Measurements from ENCODE around the gene ANO2. TPM values are rescaled to one million over a fixed set of nuclear protein-coding genes. Genes with fewer than 3 reads are reported as not detected.

Gene ANO2
- total and polyA plus RNA-seq, 2 donors = 2.9 to 8.8 TPM

DNA sequence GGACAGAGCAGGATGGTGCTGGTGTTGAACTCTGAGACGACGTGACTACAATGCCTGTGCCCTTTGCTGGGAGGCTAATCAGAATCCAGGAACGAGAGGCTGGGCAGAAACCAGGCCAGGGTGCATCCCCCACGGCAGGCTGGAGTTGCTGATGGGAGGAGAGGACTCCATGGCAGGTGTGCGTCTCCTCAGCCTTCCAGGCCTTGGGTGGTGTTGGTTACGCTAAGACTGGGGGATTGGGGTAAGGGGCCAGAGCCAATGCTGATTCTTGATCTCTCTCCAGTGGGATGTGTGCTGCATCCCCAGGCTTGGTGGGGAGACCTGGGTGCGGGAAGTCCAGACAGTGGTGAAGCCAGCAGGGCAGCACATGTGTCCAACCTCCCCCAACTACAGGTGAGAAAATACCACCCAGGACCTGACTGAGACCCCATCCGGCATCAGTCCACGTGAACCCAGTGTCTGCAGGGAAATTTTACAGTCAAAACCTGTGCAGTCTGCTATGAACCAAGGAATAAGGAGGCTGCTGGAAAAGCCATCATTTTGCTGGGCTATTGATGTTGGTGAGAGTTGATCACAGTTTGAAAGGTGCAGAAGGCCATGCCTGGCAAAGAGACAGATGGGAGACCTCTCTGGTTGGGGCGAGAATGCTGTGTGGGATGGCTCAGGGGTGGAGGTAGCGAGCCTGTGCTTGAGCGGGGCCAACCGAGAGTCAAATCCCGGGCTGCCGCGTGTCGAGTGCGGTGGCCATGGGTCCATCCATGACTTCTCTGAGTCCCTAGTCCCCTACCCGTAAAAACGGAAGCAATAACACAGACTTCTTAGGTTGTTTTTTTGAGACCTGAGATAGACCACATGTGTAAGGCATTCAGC lies 423.4 kb downstream of the ANO2 start:
- H3K36me3 ChIP-seq (ENCODE audit: insufficient read depth) = no peaks in the 10 kb centered on the region
- H3K4me1 ChIP-seq (ENCODE audit: insufficient read depth) = no peaks in the 10 kb centered on the region
- DNase-seq (ENCODE audit: extremely low spot score) = no peak
- no peak overlapping the region for H3K27ac ChIP-seq (ENCODE audit: low read depth)
- H3K4me3 ChIP-seq (ENCODE audit: low read depth, low read length) = no peak overlapping the region
- WGBS = 92% methylated on average over 20 of the region's 20 CpGs

DNA sequence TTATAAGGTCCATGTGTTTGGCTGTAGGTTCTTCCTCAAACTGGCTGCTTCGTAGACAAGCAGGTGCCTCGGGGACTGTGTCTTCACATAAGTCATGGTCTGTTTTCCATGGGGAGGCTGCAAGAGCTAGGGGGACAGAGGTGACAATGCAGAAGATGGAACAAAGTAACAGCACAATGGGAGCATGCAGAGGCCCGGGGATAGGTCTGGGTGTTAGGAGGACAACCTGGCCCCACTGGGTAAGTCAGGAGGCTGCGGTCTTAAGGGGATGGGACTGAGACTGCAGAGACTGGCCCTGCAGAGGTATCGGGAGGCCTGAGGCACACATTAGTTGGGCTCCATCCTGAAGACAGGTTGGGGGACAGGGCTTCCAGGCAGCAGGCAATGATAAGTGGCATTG lies 424.2 kb downstream of the ANO2 start:
- H3K27ac ChIP-seq (ENCODE audit: low read depth) = no peak overlapping the region
- no peak overlapping the region for H3K4me3 ChIP-seq (ENCODE audit: low read depth, low read length)
- WGBS = 95% methylated on average over 5 of the region's 5 CpGs
- DNase-seq (ENCODE audit: extremely low spot score) = no peak
- H3K4me1 ChIP-seq (ENCODE audit: insufficient read depth) = no peaks in the 10 kb centered on the region
- no peaks in the 10 kb centered on the region for H3K36me3 ChIP-seq (ENCODE audit: insufficient read depth)

DNA sequence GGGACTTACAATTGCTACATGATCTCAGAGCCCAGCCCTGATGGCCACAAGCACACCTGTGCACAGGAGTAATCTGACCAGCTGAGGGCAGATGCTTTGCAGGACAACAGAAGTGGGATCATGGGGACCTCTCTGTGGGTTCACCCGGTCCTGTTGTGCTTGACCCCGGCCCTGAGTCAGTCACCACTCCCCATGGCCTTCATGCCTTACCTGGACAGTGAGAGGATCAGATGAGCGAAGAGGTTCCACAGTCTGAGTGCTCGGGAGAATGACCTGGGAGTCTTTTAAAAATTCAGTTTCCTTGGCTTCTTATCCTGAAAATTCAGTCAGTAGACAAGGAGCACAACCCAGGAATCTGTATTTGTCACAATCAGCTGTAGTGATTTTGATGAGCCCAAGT lies 425.0 kb downstream of the ANO2 start:
- no peaks in the 10 kb centered on the region for H3K36me3 ChIP-seq (ENCODE audit: insufficient read depth)
- H3K4me1 ChIP-seq (ENCODE audit: insufficient read depth) = no peaks in the 10 kb centered on the region
- H3K4me3 ChIP-seq (ENCODE audit: low read depth, low read length) = no peak overlapping the region
- DNase-seq (ENCODE audit: extremely low spot score) = no peak
- no peak overlapping the region for H3K27ac ChIP-seq (ENCODE audit: low read depth)
- 93% methylated on average over 4 of the region's 4 CpGs for WGBS

DNA sequence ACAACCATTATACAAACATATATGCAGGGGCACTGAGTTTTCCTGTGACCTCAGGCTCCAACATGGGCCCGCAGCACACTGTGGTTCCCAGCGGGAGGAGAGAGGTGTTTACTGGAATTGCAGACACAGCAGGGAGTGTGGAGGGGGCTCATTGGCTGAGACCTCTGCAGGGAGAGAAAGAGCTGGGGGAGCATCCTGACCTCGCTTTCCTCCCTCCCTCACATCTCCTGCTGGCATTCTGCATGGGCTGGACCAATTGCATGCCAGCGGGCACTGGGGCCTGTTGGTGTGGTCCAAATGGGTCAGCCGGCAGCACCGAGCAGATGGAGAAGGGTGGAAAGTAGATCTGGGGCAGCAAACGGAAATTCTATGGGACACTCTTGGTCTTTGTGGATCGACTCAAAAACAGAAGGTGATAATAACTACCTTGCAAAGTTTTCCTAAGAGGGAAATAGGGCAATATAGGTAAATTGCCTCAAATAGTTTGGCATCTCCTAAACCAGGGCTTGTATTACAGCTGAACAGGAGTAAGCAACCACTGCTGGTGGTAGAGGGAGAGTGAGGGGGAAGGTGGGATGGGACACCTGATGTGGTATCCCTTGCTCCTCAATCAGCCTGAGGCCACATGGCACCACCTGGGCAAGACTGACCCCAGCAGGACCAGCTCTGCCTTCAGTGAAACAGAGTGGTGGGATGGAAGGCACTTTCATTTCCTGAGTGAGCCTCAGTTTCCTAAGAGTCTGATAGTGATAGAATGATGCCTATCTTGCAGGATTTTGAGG lies 426.3 kb downstream of the ANO2 start:
- DNase-seq (ENCODE audit: extremely low spot score) = no peak
- Histone ChIP-seq H3K4me3 (ENCODE audit: low read depth, low read length) (no peak overlapping the region), H3K36me3 (ENCODE audit: insufficient read depth) (no peaks in the 10 kb centered on the region), H3K4me1 (ENCODE audit: insufficient read depth) (no peaks in the 10 kb centered on the region), H3K27ac (ENCODE audit: low read depth) (no peak overlapping the region)
- 92% methylated on average over 8 of the region's 8 CpGs for WGBS

DNA sequence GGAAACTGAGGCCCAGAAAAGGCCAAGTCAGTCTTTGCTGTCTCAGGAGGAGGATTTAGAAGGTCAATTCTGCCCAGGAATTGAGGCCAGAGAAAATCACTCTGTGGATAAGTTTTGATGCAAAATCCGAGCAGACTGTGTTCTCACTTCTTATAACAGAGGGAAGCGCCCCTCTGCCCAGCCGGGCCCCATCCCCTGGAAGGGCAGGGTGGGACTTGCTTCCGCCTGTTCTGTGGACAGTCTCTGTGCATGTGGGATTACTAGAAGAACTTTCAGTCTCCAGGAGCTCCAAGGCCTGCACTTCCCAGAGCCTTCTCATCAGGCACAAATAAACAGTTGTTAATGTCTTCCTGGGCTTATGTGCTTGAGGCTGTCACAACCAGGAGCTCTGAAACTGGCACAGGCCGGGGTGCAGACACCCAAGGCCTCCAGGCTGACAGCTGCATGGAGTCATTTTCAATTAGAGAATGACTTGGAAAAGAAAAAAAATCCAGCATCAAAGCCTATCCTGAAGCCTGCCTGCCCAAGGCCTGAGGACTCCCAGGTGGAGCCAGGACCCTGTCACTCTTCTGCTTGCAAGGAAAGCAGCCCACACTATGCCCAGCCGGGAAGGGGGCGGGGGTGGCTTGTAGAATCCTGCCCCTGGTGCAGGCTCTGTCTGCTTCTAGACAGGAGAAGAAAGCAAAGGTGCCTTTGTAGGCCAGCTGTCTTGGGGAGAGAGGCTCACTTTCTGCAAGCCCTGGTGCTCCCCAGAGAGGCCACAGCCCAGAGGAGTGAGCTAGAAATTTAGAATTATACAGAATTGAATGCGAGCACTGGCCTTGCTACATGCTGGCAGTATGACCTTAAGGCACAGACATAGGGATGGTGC lies 428.5 kb downstream of the ANO2 start:
- Histone ChIP-seq H3K4me1 (ENCODE audit: insufficient read depth) (no peaks in the 10 kb centered on the region), H3K27ac (ENCODE audit: low read depth) (no peak overlapping the region), H3K4me3 (ENCODE audit: low read depth, low read length) (no peak overlapping the region), H3K36me3 (ENCODE audit: insufficient read depth) (no peaks in the 10 kb centered on the region)
- WGBS = 87% methylated on average over 8 of the region's 8 CpGs
- no peak for DNase-seq (ENCODE audit: extremely low spot score)

DNA sequence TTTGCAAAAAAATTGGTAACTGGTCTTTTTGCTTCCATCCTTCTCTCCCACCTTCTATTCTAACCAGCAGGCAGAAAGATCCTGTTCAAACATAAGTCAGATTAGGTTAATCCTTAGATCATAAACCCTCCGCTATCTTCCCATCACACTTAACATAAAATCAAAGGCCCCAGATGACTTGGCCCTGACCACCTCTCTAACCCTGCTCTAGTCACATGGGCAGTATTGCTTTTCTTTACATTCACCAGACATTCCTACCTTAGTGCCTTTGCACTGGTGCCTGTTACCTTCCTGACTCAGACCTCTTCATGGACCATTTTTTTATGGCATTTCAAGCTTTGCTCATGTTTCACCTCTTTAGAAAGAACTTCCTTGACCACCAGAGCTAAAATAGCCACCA lies 429.6 kb downstream of the ANO2 start:
- no peak for DNase-seq (ENCODE audit: extremely low spot score)
- 96% methylated on average over 1 of the region's 1 CpG for WGBS

DNA sequence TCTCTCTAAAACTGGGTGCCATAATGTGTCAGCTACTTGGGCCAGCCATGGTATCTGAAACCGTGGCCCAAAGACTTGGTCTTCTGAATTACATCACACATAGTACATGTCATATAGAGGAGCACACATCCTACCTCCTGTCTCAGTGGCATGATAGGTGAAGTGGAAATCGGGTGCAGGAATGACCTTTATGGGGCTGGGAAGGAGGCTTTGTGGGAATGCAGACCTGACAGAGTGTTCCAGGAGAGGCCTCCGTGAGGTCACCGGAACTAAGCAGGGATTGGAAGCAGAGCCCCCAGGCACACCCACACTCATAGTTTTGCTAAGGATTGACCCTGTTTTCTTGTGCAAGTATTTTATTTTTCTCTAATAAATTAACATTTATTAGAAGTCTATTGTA lies 430.5 kb downstream of the ANO2 start:
- H3K27ac ChIP-seq (ENCODE audit: low read depth) = no peak overlapping the region
- no peaks in the 10 kb centered on the region for H3K4me1 ChIP-seq (ENCODE audit: insufficient read depth)
- 92% methylated on average over 4 of the region's 4 CpGs for WGBS
- H3K4me3 ChIP-seq (ENCODE audit: low read depth, low read length) = no peak overlapping the region
- DNase-seq (ENCODE audit: extremely low spot score) = no peak
- no peaks in the 10 kb centered on the region for H3K36me3 ChIP-seq (ENCODE audit: insufficient read depth)

More for the DNA sequence above, 429.6 kb downstream of the ANO2 start:
- no peak overlapping the region for H3K27ac ChIP-seq (ENCODE audit: low read depth)
- H3K36me3 ChIP-seq (ENCODE audit: insufficient read depth) = no peaks in the 10 kb centered on the region
- H3K4me1 ChIP-seq (ENCODE audit: insufficient read depth) = no peaks in the 10 kb centered on the region
- H3K4me3 ChIP-seq (ENCODE audit: low read depth, low read length) = no peak overlapping the region

DNA sequence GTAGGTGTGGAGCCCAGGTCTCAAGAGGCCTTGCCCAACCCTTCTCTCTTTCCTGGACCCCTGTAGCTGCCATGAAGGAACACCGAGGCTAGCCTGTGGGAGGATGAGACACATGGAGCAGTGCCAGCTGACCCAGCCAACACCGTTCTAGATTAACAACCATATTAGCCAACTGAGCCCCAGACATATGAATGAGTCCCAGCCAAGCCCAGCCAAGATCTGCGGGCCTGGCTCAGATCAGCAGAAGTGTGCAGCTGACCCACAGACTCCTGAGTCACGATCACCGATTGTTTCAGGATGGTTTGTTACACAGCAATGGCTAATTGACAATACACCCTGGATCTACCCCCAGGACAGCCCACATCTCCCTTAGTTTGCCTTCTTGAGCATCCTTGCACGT lies 431.0 kb downstream of the ANO2 start:
- no peak overlapping the region for H3K27ac ChIP-seq (ENCODE audit: low read depth)
- no peak for DNase-seq (ENCODE audit: extremely low spot score)
- WGBS = 72% methylated on average over 6 of the region's 6 CpGs
- no peak overlapping the region for H3K4me3 ChIP-seq (ENCODE audit: low read depth, low read length)
- no peaks in the 10 kb centered on the region for H3K36me3 ChIP-seq (ENCODE audit: insufficient read depth)
- no peaks in the 10 kb centered on the region for H3K4me1 ChIP-seq (ENCODE audit: insufficient read depth)

DNA sequence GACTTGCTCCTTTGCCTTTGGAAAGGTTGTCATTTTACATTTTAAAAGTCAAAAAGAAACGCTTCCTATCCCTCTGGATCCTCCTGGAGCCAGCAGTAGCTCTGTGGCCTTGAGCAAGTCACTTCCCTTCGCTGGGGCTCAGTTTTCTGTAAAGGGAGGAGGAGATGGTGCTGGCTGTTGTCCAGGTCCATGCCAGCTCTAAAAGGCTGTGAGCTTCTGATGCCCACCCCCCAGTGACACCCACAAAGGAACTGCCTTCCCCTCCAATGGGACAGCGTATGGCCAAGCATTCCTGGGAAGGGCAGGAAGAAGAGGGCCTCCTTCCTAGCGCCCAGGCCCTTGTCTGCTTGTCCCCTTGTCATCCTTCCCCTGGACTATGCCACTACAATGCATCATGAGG lies 431.7 kb downstream of the ANO2 start:
- no peak overlapping the region for H3K27ac ChIP-seq (ENCODE audit: low read depth)
- H3K36me3 ChIP-seq (ENCODE audit: insufficient read depth) = no peaks in the 10 kb centered on the region
- DNase-seq (ENCODE audit: extremely low spot score) = no peak
- H3K4me3 ChIP-seq (ENCODE audit: low read depth, low read length) = no peak overlapping the region
- WGBS = 96% methylated on average over 4 of the region's 4 CpGs
- H3K4me1 ChIP-seq (ENCODE audit: insufficient read depth) = no peaks in the 10 kb centered on the region

Small RNA genes lying within 50 kb of the gene (small RNA-seq; reads per million reads assigned to genes)
- not detected for gene AC137627.1

Other genes starting within 250 kb of the ANO2 start
- gene VWF, start 179.4 kb upstream of the ANO2 start, total RNA-seq = 61.8 TPM
- 97.0 TPM for gene VWF, start 179.4 kb upstream of the ANO2 start, polyA plus RNA-seq

Data from urinary bladder (tissue), 4 donors.